B cell (primary cell): ENCODE data around the gene SEC14L6. TPM values are rescaled to one million over a fixed set of nuclear protein-coding genes. Genes with fewer than 3 reads are reported as not detected.

Experiments used
- ATAC-seq: fragments of 200-7000 bp; cut with Tn5 transposase; one replicate; pipeline ENCODE4 v1.10.0; 2021; ENCODE audit warnings: low read depth, mild to moderate bottlenecking, moderate number of reproducible peaks, moderate library complexity
- CTCF ChIA-PET: fragments of 350-600 bp; sonication (Branson Sonifier 250); formaldehyde crosslinking; loops from one replicate; lab custom pipeline; 2021; ENCODE audit warnings: antibody characterized with exemption, inconsistent platforms; lab: Charles Lee
- POLR2A ChIA-PET: fragments of 350-600 bp; sonication (Branson Sonifier 250); formaldehyde crosslinking; loops from one replicate; lab custom pipeline; 2021; ENCODE audit warnings: antibody characterized with exemption; lab: Charles Lee
- DNase-seq: peaks from one replicate; pipeline ENCODE4 v3.0.0; 2013
- H2AFZ ChIP-seq: 2 replicates; pipeline ENCODE4 v1.6.1; 2012; ENCODE audit warnings: mild to moderate bottlenecking, low read depth, low read length; ENCODE audit not compliant: insufficient read depth, poor library complexity, severe bottlenecking
- H3K27ac ChIP-seq, 2 donors: 1 replicate in 1 of 2; 2 replicates in 1 of 2; pipeline ENCODE4 v1.5.1; 2012 to 2013; ENCODE audit warnings: low read length in 2 of 2, mild to moderate bottlenecking in 2 of 2, moderate library complexity in 1 of 2
- H3K27me3 ChIP-seq, 4 experiments: fragments of 200-600 bp in 1 of 4; sonication (generic) in 1 of 4; replicated peaks in 1 of 4; 1 replicate in 2 of 4; 2 replicates in 2 of 4; pipeline versions ENCODE4 v1.6.1 to v1.7.0; 2013 to 2016; ENCODE audit warnings: low read length in 3 of 4, mild to moderate bottlenecking in 2 of 4, mixed read lengths in 1 of 4, moderate library complexity in 1 of 4; ENCODE audit not compliant: insufficient read depth in 4 of 4, control insufficient read depth in 3 of 4; ENCODE audit errors: control extremely low read depth in 1 of 4
- H3K36me3 ChIP-seq, 2 experiments: replicated peaks in 1 of 2; 1 replicate in 1 of 2; 2 replicates in 1 of 2; pipeline versions ENCODE4 v1.6.1 to v1.7.1; 2013; ENCODE audit warnings: low read length in 1 of 2; ENCODE audit not compliant: insufficient read depth in 2 of 2, control insufficient read depth in 1 of 2; ENCODE audit errors: control extremely low read depth in 1 of 2, extremely low read depth in 1 of 2
- H3K4me1 ChIP-seq, 2 donors: fragments of 200-600 bp in 1 of 2; sonication (generic) in 1 of 2; 1 replicate in 1 of 2; 2 replicates in 1 of 2; pipeline versions ENCODE4 v1.5.1 to v1.6.1; 2013 to 2017; ENCODE audit warnings: low read length in 2 of 2; ENCODE audit not compliant: control insufficient read depth in 2 of 2, insufficient read depth in 2 of 2
- H3K4me2 ChIP-seq: replicated peaks from 2 replicates; pipeline ENCODE3; 2012; ENCODE audit warnings: mild to moderate bottlenecking, low read depth, low read length; ENCODE audit not compliant: poor library complexity, severe bottlenecking
- H3K4me3 ChIP-seq, 5 experiments: fragments of 200-600 bp in 1 of 5; sonication (generic) in 1 of 5; 1 replicate in 3 of 5; 2 replicates in 2 of 5; pipeline versions ENCODE4 v1.5.1 to v1.7.0; 2011 to 2016; ENCODE audit warnings: low read length in 4 of 5, mild to moderate bottlenecking in 4 of 5, low read depth in 2 of 5, control low read depth in 1 of 5, moderate library complexity in 1 of 5; ENCODE audit not compliant: insufficient read depth in 1 of 5; ENCODE audit errors: control extremely low read depth in 1 of 5, extremely low read depth in 1 of 5
- H3K79me2 ChIP-seq: fragments of 200-600 bp; sonication (generic); one replicate; pipeline ENCODE4 v1.6.0; 2016; ENCODE audit warnings: low read length; ENCODE audit not compliant: control insufficient read depth, insufficient read depth
- H3K9ac ChIP-seq: fragments of 200-600 bp; sonication (generic); 2 replicates; pipeline ENCODE4 v1.6.1; 2017; ENCODE audit warnings: mild to moderate bottlenecking, low read length, moderate library complexity
- H3K9me3 ChIP-seq, 3 donors: one replicate each; pipeline versions ENCODE4 v1.6.1 to v1.7.1; 2013; ENCODE audit warnings: low read length in 2 of 3; ENCODE audit not compliant: control insufficient read depth in 2 of 3, insufficient read depth in 1 of 3; ENCODE audit errors: control extremely low read depth in 1 of 3
- H4K20me1 ChIP-seq: 2 replicates; pipeline ENCODE4 v1.6.0; 2012; ENCODE audit warnings: mild to moderate bottlenecking, low read length; ENCODE audit not compliant: insufficient read depth, control insufficient read depth, poor library complexity, severe bottlenecking
- H3K27ac Mint-ChIP-seq: one replicate; pipeline ENCODE4 v1.8.0; 2021; ENCODE audit warnings: mixed read lengths
- H3K27me3 Mint-ChIP-seq: one replicate; pipeline ENCODE4 v1.8.0; 2021; ENCODE audit warnings: mixed read lengths
- H3K4me1 Mint-ChIP-seq: one replicate; pipeline ENCODE4 v1.8.0; 2021; ENCODE audit warnings: mixed read lengths
- H3K4me3 Mint-ChIP-seq: one replicate; pipeline ENCODE4 v1.8.0; 2021; ENCODE audit warnings: mixed read lengths
- H3K9me3 Mint-ChIP-seq: one replicate; pipeline ENCODE4 v1.8.0; 2022; ENCODE audit warnings: mixed read lengths; ENCODE audit not compliant: insufficient read depth
- CTCF ChIP-seq: fragments of 200-600 bp; IDR thresholded peaks from one replicate; pipeline ENCODE4 v1.8.0; 2022; ENCODE audit warnings: antibody characterized with exemption, mild to moderate bottlenecking
- EZH2 ChIP-seq: IDR thresholded peaks from 2 replicates; pipeline ENCODE4 v1.6.1; 2012; ENCODE audit warnings: borderline replicate concordance, low read depth, mild to moderate bottlenecking, moderate library complexity, low read length; ENCODE audit not compliant: insufficient read depth, poor library complexity, severe bottlenecking
- WGBS: methylation state at CpG from one replicate; pipeline ENCODE4 v1.1.5; 2013; ENCODE audit warnings: missing lambda C conversion rate; ENCODE audit not compliant: insufficient coverage; 5-methylcytosine and 5-hydroxymethylcytosine counted together
- intact Hi-C: fragments of 100-400 bp; cut with micrococcal nuclease; formaldehyde crosslinking; loops from one replicate; pipeline ENCODE4 v1.10.0; 2022
- polyA plus RNA-seq: library from polyadenylated mRNA; depleted of rRNA; stranded (reverse); fragments of >200 nt; gene quantifications from 2 replicates; pipeline ENCODE4 v1.2.3, GENCODE V29; 2012
- total RNA-seq, 2 donors: library from RNA; stranded (reverse); fragments of 120-200 nt in 1 of 2; gene quantifications; 1 replicate in 1 of 2; 2 replicates in 1 of 2; pipeline versions ENCODE4 v1.2.3 to v1.2.4, GENCODE V29; 2013 to 2022

Gene SEC14L6
- total and polyA plus RNA-seq, 2 donors (not counting 1 experiment from before 2014, with no cell fraction given), result not detected

GRCh38 chr22:30584441-30584840 lies 37.9 kb upstream of the SEC14L6 start:
- no peak overlapping the region for H3K4me3 Mint-ChIP-seq
- Histone ChIP-seq H3K27me3 (no peaks in the 10 kb centered on the region), H2AFZ (no peak overlapping the region), H3K9ac (no peak overlapping the region), H3K27ac (no peak overlapping the region), H3K4me3 (no peak overlapping the region), H3K79me2 (peaks cover 3% of the 10 kb centered on the region), H3K9me3 (peaks cover 0 to 8% (median 0%) of the 10 kb centered on the region in 3 donors), H4K20me1 (peaks cover 45% of the 10 kb centered on the region), H3K4me2 (no peak overlapping the region), H3K36me3 (peaks cover 2 to 96% of the 10 kb centered on the region in 2 experiments), H3K4me1 (no peaks in the 10 kb centered on the region)
- H3K4me1 Mint-ChIP-seq, result no peaks in the 10 kb centered on the region
- WGBS, result 98% methylated on average over 15 of the region's 15 CpGs
- ChIA-PET POLR2A (no interaction called here), CTCF (interaction anchor here (0.9 kb wide), 1 partner anchor 50 kb away, joined by 3 read pairs; no protein-coding TSS in a partner anchor)
- TF ChIP-seq EZH2, result no peak
- TF ChIP-seq CTCF, result no peak
- intact Hi-C loops, result no loop called here
- no peak for DNase-seq
- no peaks in the 10 kb centered on the region for H3K27me3 Mint-ChIP-seq
- no peaks in the 10 kb centered on the region for H3K9me3 Mint-ChIP-seq
- H3K27ac Mint-ChIP-seq, result no peak overlapping the region
- no peak for ATAC-seq

GRCh38 chr22:30582788-30583545 lies 36.4 kb upstream of the SEC14L6 start:
- H3K79me2 ChIP-seq, result peaks cover 3% of the 10 kb centered on the region
- no peak overlapping the region for H2AFZ ChIP-seq
- no peak overlapping the region for H3K4me3 ChIP-seq
- H3K27me3 ChIP-seq, result no peaks in the 10 kb centered on the region
- H3K9me3 ChIP-seq, result peaks cover 0 to 8% (median 0%) of the 10 kb centered on the region in 3 donors
- H3K36me3 ChIP-seq, result peaks cover 0 to 98% of the 10 kb centered on the region in 2 experiments
- no peak overlapping the region for H3K9ac ChIP-seq
- ATAC-seq (no peak), DNase-seq (no peak)
- TF ChIP-seq EZH2 (no peak), CTCF (no peak)
- WGBS, result 94% methylated on average over 6 of the region's 13 CpGs
- H3K4me2 ChIP-seq, result no peak overlapping the region
- ChIA-PET POLR2A (no interaction called here), CTCF (no interaction called here)
- H4K20me1 ChIP-seq, result peaks cover 41% of the 10 kb centered on the region
- intact Hi-C loops, result no loop called here
- no peak overlapping the region for H3K4me3 Mint-ChIP-seq
- H3K4me1 ChIP-seq, result no peaks in the 10 kb centered on the region
- H3K9me3 Mint-ChIP-seq, result no peaks in the 10 kb centered on the region
- H3K27ac Mint-ChIP-seq, result no peak overlapping the region
- no peaks in the 10 kb centered on the region for H3K27me3 Mint-ChIP-seq
- H3K27ac ChIP-seq, result no peak overlapping the region
- no peaks in the 10 kb centered on the region for H3K4me1 Mint-ChIP-seq
